Mucosa of rectum (tissue), 2 donors: Measurements from ENCODE around the gene LARGE1.

Experiments
- H3K27ac ChIP-seq, 2 donors: one replicate each; pipeline ENCODE4 v1.7.0; 2013; ENCODE audit warnings: inconsistent platforms in 2 of 2, low read depth in 2 of 2, low read length in 2 of 2
- H3K27me3 ChIP-seq, 2 donors: one replicate each; pipeline ENCODE4 v1.7.0; 2013; ENCODE audit warnings: low read length in 2 of 2; ENCODE audit not compliant: control insufficient read depth in 2 of 2, insufficient read depth in 2 of 2
- H3K36me3 ChIP-seq, 2 donors: one replicate each; pipeline ENCODE4 v1.7.0; 2013; ENCODE audit warnings: low read length in 2 of 2; ENCODE audit not compliant: control insufficient read depth in 2 of 2, insufficient read depth in 2 of 2
- H3K4me1 ChIP-seq, 2 donors: one replicate each; pipeline ENCODE4 v1.7.0; 2013; ENCODE audit warnings: low read length in 2 of 2, mild to moderate bottlenecking in 1 of 2; ENCODE audit not compliant: control insufficient read depth in 2 of 2, insufficient read depth in 2 of 2
- H3K4me3 ChIP-seq, 2 donors: one replicate each; pipeline ENCODE4 v1.7.0; 2013; ENCODE audit warnings: low read length in 2 of 2
- H3K9ac ChIP-seq, 2 donors: one replicate each; pipeline ENCODE4 v1.7.0; 2013; ENCODE audit warnings: low read length in 2 of 2, low read depth in 1 of 2, mild to moderate bottlenecking in 1 of 2
- H3K9me3 ChIP-seq, 2 donors: one replicate each; pipeline ENCODE4 v1.7.0; 2013; ENCODE audit warnings: low read length in 2 of 2; ENCODE audit not compliant: control insufficient read depth in 2 of 2
- donor health status: healthy.
- donor health status: Normal muscosa, but diverticular disease.

LARGE1 gene

DNA sequence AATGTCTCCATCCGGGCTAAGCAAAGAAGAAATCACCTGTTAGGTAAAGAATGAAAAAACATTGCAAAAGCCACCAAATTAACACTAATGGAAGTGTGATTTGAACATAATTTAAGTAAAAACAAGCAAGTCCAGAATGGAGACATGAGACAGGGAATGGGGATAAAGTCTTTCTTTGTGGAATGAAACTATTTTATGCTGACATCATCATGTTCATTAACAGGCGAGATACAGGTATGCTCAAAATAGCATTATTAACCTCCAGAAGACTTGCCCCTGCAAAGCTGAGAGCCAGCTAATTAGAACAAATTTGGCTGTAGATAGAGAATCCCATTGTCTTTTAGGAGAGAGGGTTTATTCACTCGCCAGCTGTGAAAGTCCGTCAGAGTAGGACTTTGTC, 4.9 kb upstream of the LARGE1 start:
- Histone ChIP-seq H3K27me3 (no peaks in the 10 kb centered on the region), H3K4me1 (peaks cover 15% of the 10 kb centered on the region in 2 donors), H3K4me3 (no peak overlapping the region), H3K9me3 (no peaks in the 10 kb centered on the region), H3K27ac (no peak overlapping the region), H3K9ac (no peak overlapping the region), H3K36me3 (no peaks in the 10 kb centered on the region)

DNA sequence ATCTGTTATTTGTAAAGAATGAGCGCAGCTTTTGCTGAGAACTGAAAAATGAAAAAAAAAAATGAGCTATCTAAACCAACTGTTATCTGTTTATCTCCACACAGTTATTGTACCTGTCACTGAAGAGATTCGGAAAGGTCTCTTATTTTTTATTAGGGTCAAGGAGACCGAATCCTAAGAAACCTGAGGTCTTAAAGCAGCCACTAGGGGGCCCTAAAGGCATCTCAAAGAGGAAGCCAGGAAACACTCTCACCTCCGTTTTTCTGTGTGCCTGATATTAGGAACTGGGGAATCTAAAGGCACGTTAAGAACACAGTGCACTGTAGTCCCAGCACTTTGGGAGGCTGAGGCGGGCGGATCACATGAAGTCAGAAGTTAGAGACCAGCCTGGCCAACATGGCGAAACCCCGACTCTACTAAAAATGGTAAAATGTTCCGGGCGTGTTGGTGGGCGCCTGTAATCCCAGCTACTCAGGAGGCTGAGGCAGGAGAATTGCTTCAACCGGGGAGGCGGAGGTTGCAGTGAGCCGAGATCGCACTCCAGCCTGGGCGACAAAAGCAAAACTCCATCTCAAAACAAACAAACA, 3.5 kb upstream of the LARGE1 start:
- H3K4me3 ChIP-seq: no peak overlapping the region
- no peak overlapping the region for H3K27ac ChIP-seq

DNA sequence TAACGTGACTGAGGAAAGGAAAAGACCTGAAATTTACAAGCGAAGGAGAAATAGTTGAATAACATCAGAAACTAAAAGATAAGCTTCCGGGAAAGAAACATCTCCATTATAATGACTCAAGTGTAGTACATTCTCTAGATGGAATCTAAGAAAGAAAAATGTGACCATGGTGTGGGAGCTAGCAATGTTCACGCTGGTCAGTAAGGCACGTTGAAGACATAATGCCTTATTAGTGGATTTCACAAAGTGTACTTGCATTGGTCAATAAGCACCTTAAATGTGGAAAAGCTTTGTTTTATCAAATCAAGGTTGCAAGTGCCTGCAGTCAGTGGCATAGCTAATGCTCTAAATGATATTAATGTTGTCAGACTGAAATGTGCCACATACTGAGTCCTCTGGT, 2.8 kb upstream of the LARGE1 start:
- H3K4me1 ChIP-seq: peaks cover 19 to 21% of the 10 kb centered on the region in 2 donors
- H3K4me3 ChIP-seq: peak overlapping the region; percentile 77 to 83
- H3K27ac ChIP-seq: no peak overlapping the region
- peak overlapping the region; percentile 63 to 68 for H3K9ac ChIP-seq
- no peaks in the 10 kb centered on the region for H3K9me3 ChIP-seq
- no peaks in the 10 kb centered on the region for H3K27me3 ChIP-seq
- H3K36me3 ChIP-seq: no peaks in the 10 kb centered on the region

More for the DNA sequence above, 3.5 kb upstream of the LARGE1 start:
- no peaks in the 10 kb centered on the region for H3K9me3 ChIP-seq
- H3K9ac ChIP-seq: no peak overlapping the region
- no peaks in the 10 kb centered on the region for H3K36me3 ChIP-seq
- H3K27me3 ChIP-seq: no peaks in the 10 kb centered on the region
- H3K4me1 ChIP-seq: peaks cover 19 to 21% of the 10 kb centered on the region in 2 donors

DNA sequence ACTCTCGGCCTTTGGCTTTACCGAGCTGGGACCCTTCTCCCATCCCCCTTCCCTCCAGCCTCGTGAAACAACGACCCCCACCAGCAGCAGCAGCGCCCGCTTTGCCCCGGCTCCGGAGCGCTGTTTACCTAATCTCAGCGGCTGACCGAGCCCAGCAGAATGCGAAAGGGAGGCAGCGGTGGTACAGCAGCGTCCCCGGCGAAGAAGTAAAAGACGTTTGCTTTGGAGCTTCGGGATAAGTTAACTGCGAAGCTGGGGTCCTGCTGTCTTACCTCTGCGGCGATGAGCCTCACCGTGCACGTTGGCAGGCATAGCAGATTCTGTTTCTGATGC, 2.0 kb upstream of the LARGE1 start:
- peak overlapping the region in 1 of 2 donors; percentile 18 for H3K27ac ChIP-seq
- H3K9me3 ChIP-seq: no peaks in the 10 kb centered on the region
- H3K27me3 ChIP-seq: no peaks in the 10 kb centered on the region
- peaks cover 19 to 21% of the 10 kb centered on the region in 2 donors for H3K4me1 ChIP-seq
- H3K9ac ChIP-seq: peak overlapping the region; percentile 63 to 68
- H3K36me3 ChIP-seq: no peaks in the 10 kb centered on the region
- peak overlapping the region; percentile 77 to 83 for H3K4me3 ChIP-seq

DNA sequence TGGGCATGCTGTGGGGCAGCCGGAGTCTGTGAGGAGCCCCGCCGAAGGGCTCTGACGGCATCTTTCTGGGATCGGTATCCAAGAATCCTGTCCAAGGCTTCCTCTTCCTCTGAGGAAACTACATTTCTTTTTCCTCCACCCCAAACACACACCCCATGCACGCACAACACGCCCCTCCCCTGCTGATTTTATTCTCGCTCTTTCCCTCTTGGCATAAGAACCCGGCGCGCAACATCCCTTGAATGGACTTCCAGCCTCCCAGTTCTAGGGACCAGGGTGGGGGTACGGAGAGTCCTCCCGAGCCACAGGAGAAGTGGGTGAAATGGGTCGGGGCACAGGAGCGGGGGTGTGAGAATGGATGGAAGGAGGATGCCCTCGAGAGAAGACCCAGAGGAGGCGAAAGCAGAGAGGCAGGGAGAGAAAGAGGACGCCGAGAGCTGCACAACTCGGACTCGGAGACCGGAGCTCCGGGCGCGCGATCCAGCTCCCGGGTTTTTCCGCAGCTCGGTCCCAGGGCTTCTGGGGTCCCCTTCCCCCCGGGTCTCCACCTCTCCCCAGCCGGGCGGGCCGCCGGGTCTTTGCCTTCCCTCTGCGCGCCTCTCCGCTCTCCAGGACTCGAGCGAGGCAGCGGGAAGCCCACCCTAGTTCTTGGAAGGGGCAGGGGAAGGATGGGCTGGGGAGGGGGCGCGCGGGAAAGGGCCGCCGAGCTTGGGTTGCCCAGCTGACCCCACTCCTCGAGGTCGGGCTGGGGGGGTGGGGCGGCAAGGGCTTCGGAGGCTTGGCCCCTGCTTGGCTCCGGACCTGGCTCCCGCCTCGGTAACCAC, 1.5 kb upstream of the LARGE1 start:
- peaks cover 19 to 21% of the 10 kb centered on the region in 2 donors for H3K4me1 ChIP-seq
- no peaks in the 10 kb centered on the region for H3K36me3 ChIP-seq
- peak overlapping the region; percentile 83 to 86 for H3K4me3 ChIP-seq
- no peaks in the 10 kb centered on the region for H3K9me3 ChIP-seq
- H3K9ac ChIP-seq: peak overlapping the region; percentile 61 to 73
- peak overlapping the region; percentile 69 to 72 for H3K27ac ChIP-seq
- no peaks in the 10 kb centered on the region for H3K27me3 ChIP-seq

DNA sequence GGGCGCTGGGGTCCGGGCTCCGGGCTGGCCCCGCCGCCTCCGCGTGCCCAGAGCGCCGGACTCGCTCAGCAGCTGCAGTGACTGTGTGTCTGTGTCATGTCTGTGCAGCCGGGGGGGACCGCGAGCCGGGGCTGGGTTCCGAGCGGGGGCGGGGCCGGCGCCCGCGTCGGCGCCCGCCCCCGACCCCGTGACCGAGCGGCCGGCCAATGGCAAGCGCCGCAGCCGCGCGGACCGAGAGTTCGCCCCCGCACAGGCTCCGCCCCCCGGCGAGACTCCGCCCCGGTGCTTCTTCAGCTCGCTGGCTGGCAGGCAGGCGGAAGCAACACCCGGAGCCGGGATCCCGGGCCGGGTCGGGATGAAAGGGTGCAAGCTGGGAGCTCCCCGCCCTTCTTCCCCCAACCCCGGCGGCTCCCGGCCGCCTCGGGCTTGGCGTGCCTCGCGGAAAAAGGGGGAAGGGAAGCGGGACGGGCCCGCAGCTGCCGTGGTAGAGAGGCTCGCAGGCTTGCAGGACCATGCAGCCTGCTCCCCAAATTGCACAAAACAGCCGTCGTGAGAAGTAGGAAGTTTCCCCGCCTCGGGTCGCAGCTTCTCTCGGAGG, 750 bp upstream of the LARGE1 start:
- Histone ChIP-seq H3K9ac (peak overlapping the region; percentile 61 to 73), H3K27me3 (no peaks in the 10 kb centered on the region), H3K36me3 (no peaks in the 10 kb centered on the region), H3K4me1 (peaks cover 19 to 21% of the 10 kb centered on the region in 2 donors), H3K4me3 (peak overlapping the region; percentile 83 to 86), H3K27ac (peak overlapping the region; percentile 69 to 72), H3K9me3 (no peaks in the 10 kb centered on the region)

DNA sequence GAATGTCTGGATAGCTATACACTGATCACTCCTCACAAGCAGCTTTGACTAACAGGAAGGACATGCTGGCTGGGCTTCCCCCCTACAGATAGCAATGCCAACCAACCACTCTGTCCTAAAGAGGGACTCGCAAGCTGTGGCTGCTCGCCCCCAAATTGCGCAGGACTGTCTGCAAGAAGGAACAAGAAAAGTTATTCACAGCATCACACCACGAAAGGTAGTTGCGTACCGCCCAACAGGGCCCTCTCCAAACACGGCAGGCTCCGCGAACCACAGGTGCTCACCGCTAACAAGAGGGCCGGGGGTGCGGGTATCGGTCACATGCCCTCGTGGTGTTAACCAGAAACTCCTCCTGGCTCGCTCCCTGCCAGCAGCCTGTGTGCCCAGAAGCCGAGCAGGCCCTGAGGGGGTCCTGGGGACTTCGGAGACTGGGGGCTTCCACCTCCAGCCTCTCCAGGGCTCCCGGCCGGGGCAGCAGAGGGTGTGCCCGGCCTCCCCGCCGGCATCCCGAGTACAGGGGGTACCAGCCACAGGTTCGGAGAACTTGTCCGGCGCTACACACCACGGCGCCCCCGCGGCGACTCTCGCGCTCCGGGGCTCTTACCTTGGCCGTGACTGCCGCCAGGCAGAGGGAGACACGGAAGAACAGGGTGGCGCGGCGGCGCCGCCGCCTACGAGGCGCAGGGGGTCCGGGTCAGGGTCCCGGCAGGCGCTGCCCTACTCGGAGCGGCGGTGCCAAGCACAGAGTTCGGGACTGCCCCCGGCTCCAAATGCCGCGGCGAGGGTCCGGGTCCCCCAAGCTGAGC, 682 bp downstream of the LARGE1 start:
- Histone ChIP-seq H3K9ac (peak overlapping the region; percentile 47 to 74), H3K27me3 (no peaks in the 10 kb centered on the region), H3K4me1 (peaks cover 19 to 21% of the 10 kb centered on the region in 2 donors), H3K9me3 (no peaks in the 10 kb centered on the region), H3K27ac (peak overlapping the region; percentile 23 to 60), H3K36me3 (no peaks in the 10 kb centered on the region), H3K4me3 (peak overlapping the region; percentile 68 to 77)

DNA sequence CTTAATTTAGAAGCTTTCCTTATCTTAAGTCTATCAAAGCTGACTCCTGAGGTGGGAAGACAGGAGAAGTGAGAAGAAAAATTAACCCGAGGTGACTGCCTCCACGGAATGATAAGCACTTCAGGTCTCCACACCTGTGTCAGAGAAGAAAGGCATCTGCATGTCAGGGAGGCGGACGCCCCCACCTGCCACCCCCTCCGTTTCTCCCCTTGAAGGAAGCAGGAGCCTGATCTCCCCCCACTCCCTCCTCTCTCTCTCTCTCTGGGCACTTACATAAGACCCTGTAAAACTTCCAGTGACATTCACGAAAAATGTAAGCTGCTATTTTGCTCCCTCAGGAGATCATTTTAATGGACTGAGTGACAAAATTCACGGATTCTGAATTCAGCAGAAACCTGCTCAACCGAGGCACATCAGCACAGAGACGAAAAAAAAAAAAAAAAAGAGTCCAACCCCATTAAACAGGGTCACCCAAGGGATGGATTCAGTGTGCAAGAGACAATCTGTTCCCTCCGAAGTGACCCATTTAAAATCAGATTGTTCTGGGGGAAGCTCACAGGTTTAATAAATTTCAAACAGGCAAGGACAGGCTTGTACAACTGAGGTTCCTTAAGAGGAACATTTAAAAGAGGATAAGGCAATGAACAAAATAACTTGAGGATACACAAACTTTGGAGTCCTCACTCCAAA, 1.5 kb downstream of the LARGE1 start:
- Histone ChIP-seq H3K36me3 (no peaks in the 10 kb centered on the region), H3K4me3 (peak overlapping the region; percentile 68 to 77), H3K9me3 (no peaks in the 10 kb centered on the region), H3K9ac (peak overlapping the region in 1 of 2 donors; percentile 74), H3K27me3 (no peaks in the 10 kb centered on the region), H3K4me1 (peaks cover 19 to 21% of the 10 kb centered on the region in 2 donors), H3K27ac (no peak overlapping the region)

DNA sequence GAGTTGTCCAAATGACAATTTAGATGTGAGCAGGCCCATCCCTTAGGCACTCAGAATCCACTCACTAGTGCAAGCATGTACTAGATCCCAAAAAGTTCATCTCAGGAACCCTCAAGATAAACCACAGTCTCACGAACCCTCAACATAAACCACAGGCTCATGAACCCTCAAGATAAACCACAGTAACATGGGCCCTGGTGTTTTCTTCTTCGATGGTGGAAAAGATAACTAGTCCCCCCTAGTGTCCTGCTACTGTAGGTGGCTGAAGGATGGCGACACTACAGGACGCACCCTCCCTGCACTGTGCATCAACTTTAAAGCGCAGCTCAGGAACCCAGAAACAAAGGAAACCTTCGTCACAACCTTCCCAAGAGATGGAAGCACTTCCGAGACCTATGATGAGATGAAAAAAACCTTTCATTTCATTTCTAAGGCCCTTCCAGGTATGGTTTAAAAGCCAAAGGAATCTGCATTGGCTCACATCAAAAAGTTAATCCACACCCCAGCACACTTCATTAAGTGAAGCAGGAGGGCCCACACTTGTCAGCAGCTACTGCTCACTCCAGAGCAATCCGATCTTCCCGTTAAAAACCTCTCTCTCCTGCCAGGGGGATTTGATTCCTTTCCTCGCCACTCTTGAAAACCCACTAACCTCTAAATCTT, 2.4 kb downstream of the LARGE1 start:
- Histone ChIP-seq H3K4me1 (peaks cover 15 to 17% of the 10 kb centered on the region in 2 donors), H3K27ac (no peak overlapping the region), H3K36me3 (no peaks in the 10 kb centered on the region), H3K27me3 (no peaks in the 10 kb centered on the region), H3K9ac (no peak overlapping the region), H3K4me3 (no peak overlapping the region), H3K9me3 (no peaks in the 10 kb centered on the region)
